SK-N-DZ (cell line): ENCODE data around the gene PSMB5. TPM values are rescaled to one million over a fixed set of nuclear protein-coding genes. Genes with fewer than 3 reads are reported as not detected.

Experiments used
- DNase-seq: peaks from one replicate; pipeline ENCODE4 v3.0.0-alpha.2; 2015; ENCODE audit warnings: low spot score
- polyA plus RNA-seq, 2 experiments: library from polyadenylated mRNA; depleted of rRNA; stranded (reverse); fragments of >200 nt; gene quantifications; 2 replicates each; pipeline ENCODE4 v1.2.3, GENCODE V29; 2014

Gene PSMB5
- polyA plus RNA-seq (2014; cell fraction: cytosol; rRNA removed): 295 and 318 TPM in 2 replicates
- 104 and 163 TPM in 2 replicates for polyA plus RNA-seq (2014; cell fraction: nucleus; rRNA removed)

GRCh38 chr14:23034498-23035302 is at the start of gene PSMB5:
Gene PSMB5, minus strand, starts transcription at chr14:23034900. Its CDS starts 19 bp downstream, at chr14:23034881.
- DNase-seq: peak; percentile 97

DNA sequence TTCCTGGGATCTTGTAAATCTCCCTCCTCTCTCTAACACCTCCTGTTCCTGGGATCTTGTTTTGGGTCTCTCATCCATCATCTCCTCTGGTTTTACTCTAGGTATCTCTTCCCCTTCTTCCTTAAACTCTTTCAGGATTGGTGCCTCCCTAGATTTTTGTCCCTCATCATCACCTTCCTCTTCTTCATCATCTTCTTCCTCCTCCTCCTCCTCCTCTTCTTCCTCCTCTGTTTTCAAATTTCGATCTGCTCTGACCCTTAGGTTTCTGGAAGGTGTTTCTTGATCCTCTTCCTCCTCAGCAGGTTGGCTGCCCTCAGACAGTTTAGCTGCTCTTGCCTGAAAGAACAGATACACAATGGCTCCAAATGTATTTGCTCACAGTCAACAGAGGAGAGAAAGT is 45.8 kb upstream of the PSMB5 start:
- DNase-seq: no peak

DNA sequence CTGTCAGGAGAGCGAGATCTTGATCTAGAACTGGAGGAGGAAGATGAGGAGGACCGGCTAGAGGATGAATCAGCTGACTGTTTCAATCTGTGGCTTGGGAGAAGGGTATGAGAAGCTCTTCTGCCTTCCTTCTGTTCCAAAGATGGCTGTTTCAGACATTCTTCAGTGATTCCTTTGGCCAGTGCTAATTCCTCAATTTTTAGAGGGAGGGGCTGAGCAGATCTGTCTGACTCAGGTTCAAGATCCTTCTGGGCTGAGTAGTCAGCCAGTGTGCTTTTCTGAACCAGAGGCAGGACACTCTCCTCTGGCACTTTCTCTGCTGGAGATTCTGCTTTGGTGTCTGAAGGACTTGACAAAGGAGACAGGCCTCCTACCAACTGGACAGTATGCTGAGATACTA is 45.0 kb upstream of the PSMB5 start:
- no peak for DNase-seq

GRCh38 chr14:23078692-23079116 is 44.0 kb upstream of the PSMB5 start:
- no peak for DNase-seq

- no peak for DNase-seq
Measured at GRCh38 chr14:23077962-23078361, 43.3 kb upstream of the PSMB5 start.

- DNase-seq: no peak
Measured at GRCh38 chr14:23076785-23077408, 42.2 kb upstream of the PSMB5 start.

DNA sequence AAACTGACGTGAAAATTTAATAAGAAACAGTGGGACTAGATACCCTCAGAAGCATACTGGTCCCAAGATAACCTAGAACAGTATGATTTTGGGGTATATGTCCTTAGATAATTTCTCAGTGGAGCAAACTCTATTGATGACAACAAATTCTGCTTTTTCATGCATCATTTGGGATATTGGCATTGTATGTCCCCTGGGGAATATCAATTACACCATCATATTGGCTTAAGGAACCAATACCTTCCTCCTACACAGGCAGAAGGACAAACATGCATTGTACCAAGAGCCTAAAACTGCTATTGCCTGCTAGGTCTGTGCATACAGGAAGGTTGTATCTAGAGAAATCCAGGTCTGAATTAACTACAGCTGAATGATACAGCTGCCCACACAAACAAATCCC is 40.2 kb upstream of the PSMB5 start:
- DNase-seq: no peak

GRCh38 chr14:23071921-23072539 is 37.3 kb upstream of the PSMB5 start:
- peak; percentile 56 for DNase-seq

- peak; percentile 92 for DNase-seq
Measured at GRCh38 chr14:23071244-23071920, 36.7 kb upstream of the PSMB5 start.

- DNase-seq: no peak
Measured at GRCh38 chr14:23070262-23071129, 35.8 kb upstream of the PSMB5 start.

GRCh38 chr14:23069413-23069806 is 34.7 kb upstream of the PSMB5 start:
- DNase-seq: no peak

- DNase-seq: peak; percentile 92
Measured at GRCh38 chr14:23068789-23069412, 34.2 kb upstream of the PSMB5 start.

DNA sequence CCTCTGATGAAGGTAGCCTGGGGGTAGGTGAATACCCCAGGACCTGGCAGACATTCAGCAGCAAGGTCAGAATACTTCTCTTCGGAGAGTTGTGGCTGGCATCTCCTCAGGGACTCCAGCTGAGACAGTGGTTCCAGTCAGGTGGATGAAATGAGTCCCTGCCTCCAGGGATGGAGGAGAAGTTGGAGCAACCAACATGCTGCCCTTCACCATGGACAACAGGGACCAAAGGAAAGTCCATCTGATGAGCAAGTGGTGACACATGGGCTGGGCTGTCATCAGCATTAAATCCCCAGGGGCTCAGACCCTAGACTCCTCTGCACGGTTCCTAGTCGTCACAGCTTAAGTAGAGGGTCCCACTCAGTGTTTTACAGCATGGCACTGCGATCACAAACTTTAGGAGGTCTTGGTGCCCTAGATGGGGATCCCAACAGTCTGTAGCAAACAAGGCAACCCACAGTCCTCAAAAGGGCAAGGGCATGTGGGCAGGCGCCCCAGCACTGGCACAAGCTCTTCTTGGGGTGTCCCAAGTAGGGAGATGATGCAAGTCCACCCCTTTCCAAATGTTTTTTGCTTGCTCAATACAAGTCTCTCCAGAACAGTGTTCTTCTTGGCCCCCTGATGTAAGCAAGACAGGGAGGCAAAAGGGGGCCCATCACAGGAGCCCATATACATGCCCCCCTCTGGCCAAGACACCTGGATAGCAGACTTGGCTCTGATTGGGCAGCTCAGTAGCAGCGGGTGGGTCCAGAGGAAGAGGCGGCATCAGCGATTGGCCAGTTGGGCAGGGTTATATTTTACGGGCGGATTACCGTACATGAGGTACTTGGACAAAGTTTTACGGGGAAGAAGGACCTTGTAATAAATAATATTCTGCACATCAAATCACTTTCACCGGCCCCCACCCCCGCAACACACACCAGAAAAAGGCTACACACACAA is 33.4 kb upstream of the PSMB5 start:
- no peak for DNase-seq

DNA sequence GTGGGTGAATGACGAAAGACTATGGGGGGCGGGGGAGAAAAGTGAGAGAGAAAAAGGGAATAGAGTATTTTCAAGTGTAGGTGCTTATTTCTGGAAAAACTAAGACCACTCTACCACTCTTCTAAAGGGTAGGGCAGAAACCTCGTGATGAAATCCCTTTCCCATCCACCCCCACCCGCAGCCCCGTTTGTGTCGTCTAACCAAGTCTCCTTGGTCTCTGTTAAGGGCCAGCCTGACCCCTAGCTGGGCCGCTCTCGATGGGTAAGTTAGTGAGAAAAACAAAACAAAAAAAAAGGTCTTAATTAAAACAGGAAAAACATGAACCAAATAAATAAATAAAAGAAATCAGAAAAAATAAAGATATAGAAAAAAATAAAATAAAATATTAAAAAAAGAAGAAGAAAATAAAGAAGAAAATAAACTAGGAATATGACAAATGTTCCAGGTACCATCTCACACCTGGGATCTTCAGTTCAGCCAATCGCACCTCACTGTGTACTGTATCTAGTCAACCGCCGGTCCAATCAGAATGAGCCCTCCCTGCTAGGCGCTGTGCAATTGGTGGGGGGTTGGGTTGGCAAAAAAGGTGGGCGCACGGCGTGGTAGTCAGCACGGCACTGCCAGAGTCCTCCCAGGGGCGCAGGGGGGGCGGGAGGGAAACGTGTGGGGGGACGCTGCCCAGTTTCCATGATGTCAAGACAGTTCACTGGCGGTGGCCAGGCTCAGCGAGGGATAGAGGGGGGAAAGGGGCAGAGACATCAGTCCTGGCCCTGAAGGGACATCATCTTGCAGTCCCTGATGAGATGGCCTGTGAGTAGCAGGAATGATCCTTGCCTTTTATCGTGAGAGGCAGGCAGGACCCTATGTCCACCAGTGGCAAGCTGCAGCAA is 32.4 kb upstream of the PSMB5 start:
- no peak for DNase-seq

GRCh38 chr14:23066368-23066767 is 31.7 kb upstream of the PSMB5 start:
- DNase-seq: no peak

DNA sequence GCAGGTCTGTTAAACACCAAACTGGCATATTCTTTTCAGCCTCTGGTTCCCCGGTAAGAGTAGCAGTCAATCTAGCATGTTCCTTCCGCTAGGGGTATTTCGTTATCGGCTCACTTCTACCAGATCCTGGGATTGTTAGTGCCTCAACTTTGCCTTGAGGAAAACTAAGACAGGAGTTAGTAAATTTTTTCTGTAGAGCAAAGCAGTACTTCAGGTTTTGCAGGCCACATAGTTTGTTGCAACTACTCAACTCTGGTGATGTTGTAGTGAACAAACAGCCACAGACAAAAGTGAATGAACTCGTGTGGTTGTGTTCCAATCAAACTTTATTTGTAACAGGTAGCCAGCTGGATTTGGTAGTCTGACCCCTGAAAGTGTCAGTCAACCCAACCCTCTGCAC is 28.9 kb upstream of the PSMB5 start:
- DNase-seq: no peak

- no peak for DNase-seq
Measured at GRCh38 chr14:23062002-23062401, 27.3 kb upstream of the PSMB5 start.

GRCh38 chr14:23060536-23061260 is 26.0 kb upstream of the PSMB5 start:
- DNase-seq: no peak
